ENCODE measurements around the gene OR52K2.
"Not testable (repeated sequence)": the region's sequence is repeated elsewhere in the genome, so short reads cannot be mapped to it uniquely, and the experiment has no call there.

The OR52K2 gene

DNA sequence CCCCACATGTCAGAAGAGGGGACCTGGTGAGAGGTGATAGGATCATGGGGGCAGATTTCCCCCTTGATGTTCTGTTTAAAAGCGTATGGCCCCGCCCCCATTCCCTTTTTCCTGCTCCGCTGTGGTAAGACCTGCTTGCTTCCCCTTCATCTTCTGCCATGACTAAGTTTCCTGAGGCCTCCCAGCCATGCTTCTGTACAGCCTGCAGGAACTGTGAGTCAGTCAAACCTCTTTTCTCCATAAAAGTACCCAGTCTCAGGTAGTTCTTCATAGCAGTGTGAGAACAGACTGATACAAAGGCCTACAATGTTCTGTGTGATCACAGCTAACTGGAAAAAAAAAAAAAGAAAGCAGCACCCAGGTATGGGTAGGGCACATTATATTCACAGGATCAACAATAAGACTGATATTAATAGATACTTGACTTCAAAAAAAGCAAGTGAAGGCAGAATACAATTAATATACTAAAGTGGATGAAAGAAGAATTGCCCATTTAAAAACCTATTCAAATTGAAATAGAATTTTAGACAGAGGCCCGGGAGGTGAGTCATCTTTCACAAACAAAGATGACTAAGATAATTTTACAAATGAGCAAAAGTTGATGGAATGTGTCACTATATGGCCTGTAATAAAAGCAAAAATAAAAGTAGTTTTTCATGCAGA lies 31.6 kb downstream of the OR52K2 start:
- TF ChIP-seq, protein P1, sequence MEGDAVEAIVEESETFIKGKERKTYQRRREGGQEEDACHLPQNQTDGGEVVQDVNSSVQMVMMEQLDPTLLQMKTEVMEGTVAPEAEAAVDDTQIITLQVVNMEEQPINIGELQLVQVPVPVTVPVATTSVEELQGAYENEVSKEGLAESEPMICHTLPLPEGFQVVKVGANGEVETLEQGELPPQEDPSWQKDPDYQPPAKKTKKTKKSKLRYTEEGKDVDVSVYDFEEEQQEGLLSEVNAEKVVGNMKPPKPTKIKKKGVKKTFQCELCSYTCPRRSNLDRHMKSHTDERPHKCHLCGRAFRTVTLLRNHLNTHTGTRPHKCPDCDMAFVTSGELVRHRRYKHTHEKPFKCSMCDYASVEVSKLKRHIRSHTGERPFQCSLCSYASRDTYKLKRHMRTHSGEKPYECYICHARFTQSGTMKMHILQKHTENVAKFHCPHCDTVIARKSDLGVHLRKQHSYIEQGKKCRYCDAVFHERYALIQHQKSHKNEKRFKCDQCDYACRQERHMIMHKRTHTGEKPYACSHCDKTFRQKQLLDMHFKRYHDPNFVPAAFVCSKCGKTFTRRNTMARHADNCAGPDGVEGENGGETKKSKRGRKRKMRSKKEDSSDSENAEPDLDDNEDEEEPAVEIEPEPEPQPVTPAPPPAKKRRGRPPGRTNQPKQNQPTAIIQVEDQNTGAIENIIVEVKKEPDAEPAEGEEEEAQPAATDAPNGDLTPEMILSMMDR (IDR thresholded peaks at IDR 0.05; ENCODE audit: low read depth, low read length), result no peak
- DNase-seq (ENCODE audit: extremely low read depth, low read depth), result no peak

DNA sequence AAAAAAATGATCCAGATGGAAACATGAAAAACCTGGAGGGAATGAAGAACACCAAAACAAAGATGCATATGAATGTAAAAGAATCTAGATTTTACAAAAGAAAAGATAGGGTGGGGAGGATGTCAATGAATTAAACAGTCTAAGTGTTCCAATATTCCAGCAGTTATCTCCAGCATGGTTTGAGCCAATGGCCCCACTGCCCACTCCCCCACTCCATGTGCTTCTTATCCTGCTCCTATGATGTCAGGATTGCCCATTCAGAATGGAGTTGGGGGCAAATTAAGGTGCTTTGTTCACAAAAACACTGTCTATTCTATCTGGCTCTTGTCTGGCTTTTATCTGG lies 32.1 kb downstream of the OR52K2 start:
- TF ChIP-seq, protein P1 (IDR thresholded peaks at IDR 0.05; ENCODE audit: low read depth, low read length), result no peak
- no peak for DNase-seq (ENCODE audit: extremely low read depth, low read depth)

DNA sequence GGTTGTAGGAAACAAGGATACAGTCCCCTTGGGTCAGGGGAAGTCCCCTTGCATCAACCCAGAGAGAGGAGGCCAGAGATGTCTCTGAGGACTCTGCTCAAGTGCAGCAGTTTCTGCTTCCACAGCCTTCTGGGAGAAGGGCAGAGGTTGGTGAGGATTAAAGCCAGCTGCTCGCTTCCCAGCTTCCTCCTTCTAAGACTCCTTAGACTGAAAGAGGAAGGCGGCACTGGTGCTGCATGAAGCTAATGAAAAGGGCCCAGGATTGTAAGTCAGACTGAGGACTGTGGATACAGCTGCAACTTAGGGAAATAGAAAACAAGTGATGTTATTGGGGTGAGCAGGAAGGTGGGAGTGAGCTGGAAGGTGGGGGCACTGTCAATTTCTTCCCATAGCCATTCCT lies 33.4 kb downstream of the OR52K2 start, which contains the start of gene OR52K1:
TSS of gene OR52K1 (plus strand) at position 202 of the 400 bp plus-strand sequence. CDS start 6,255 bp downstream, outside the sequence.
- TF ChIP-seq, protein P1 (IDR thresholded peaks at IDR 0.05; ENCODE audit: low read depth, low read length), result no peak
- no peak for DNase-seq (ENCODE audit: extremely low read depth, low read depth)

DNA sequence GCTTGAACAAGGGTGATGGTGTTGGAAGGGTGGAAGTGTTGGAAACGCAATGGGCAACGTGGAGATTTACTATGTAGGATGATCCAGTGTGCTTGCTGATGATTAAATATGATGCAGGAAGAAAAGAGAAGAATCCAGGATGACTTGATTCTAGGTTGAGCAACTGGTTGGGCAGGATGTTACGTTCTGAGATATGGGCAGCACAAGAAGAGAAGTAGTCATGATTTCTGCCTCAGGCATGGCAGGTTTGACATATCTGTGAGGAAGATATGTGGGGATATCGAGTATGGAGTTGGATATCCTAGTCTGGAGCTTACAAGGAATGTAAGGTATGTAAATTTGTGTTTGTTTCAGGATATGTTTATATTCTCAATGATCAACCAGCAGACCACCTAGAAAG lies 35.2 kb downstream of the OR52K2 start:
- no peak for DNase-seq (ENCODE audit: extremely low read depth, low read depth)
- TF ChIP-seq, protein P1 (IDR thresholded peaks at IDR 0.05; ENCODE audit: low read depth, low read length), result no peak

DNA sequence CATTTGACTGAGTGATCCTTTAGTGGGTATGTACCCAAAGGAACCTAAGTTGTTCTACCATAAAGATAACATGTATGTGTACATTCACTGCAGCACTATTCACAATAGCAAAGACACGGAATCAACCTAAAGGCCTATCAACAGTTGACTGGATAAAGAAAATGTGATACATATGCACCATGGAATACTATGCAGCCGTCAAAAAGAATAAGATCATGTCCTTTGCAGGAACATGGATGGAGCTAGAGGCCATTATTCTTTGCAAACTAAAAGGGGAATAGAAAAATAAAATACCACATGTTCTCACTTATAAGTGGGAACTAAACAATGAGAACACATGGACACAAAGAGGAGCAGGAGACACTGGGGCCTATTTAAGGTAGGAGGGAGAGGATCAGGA lies 42.3 kb downstream of the OR52K2 start:
- DNase-seq (ENCODE audit: extremely low read depth, low read depth), result not testable (repeated sequence)

DNA sequence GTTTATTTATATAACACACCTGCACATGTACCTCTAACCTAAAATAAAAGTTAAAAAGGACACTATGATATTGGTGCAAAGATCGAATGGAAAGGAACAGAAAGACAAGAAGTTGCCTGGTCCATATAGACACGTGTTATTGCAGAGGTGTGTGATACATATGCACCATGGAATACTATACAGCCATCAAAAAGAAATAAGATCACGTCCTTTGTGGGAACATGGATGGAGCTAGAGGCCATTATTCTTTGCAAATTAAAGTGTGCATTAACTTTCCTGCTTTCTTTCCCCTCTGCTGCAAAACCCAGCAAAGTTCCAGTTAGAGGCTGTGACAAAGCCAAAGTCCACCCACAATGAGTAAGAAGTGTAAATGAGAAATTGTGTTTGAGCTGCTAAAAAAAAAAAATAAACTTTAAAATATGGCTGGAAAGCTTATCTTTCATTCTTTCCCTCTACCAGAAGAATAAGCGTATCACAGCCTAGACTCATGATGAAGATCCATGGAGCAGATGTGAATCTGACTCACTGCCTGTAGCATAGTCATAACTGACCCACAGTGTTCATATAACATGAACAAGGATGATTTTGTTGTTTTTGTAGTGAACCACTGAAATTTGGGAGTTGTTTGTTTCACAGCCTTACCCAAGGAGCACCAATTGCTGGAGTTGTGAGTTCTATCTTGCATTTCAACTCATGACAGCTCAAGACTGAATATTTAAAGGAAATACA lies 42.9 kb downstream of the OR52K2 start:
- no peak for DNase-seq (ENCODE audit: extremely low read depth, low read depth)
- TF ChIP-seq, protein P1 (IDR thresholded peaks at IDR 0.05; ENCODE audit: low read depth, low read length), result no peak

DNA sequence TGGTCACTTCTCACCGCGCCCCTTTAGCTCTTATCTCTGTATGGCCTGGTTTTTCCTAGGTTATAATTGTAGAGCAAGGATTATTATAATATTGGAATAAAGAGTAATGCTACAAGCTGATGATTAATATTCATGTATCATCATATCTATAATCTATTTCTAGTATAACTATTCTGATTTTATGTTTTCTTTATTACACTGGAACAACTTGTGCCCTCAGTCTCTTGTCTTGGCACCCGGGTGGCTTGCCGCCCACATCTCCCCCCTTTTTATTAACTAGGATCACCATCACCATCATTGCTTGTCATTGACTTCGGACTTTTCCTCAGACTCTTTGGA lies 44.4 kb downstream of the OR52K2 start:
- TF ChIP-seq, protein P1 (IDR thresholded peaks at IDR 0.05; ENCODE audit: low read depth, low read length), result no peak
- no peak for DNase-seq (ENCODE audit: extremely low read depth, low read depth)

DNA sequence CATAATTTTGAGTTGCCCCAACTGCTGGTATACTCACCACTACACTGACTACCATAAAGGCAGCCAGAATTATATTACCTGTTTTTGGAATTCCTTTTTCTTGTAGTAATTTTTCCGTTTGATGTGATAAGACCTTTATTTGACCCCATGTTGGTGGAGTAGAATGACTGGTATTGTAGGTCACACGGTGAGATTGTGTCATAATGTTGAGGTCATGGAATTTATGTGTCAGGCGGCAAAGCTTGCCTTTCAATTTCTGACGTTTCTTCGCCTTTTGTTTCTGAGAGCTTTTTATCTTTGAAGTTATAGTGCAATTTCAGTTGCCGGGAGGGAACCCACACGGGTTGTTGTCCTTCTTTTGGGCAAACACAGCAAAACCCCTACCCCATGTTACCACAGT lies 46.4 kb downstream of the OR52K2 start:
- DNase-seq (ENCODE audit: extremely low read depth, low read depth), result no peak
- TF ChIP-seq, protein P1 (IDR thresholded peaks at IDR 0.05; ENCODE audit: low read depth, low read length), result no peak

Measured in AG09319 (cell line).